DMS114 treated with DMSO at 0.1 percent for 48 hours (cell line): ENCODE measurements around the gene ANXA8.
"Not testable (repeated sequence)": the region's sequence is repeated elsewhere in the genome, so short reads cannot be mapped to it uniquely, and the experiment has no call there.

Source experiments
- DNase-seq: peaks from one replicate; lab custom pipeline; 2025; ENCODE audit not compliant: unreplicated experiment; lab: John Stamatoyannopoulos, UW

ANXA8 gene, protein sequence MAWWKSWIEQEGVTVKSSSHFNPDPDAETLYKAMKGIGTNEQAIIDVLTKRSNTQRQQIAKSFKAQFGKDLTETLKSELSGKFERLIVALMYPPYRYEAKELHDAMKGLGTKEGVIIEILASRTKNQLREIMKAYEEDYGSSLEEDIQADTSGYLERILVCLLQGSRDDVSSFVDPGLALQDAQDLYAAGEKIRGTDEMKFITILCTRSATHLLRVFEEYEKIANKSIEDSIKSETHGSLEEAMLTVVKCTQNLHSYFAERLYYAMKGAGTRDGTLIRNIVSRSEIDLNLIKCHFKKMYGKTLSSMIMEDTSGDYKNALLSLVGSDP

DNA sequence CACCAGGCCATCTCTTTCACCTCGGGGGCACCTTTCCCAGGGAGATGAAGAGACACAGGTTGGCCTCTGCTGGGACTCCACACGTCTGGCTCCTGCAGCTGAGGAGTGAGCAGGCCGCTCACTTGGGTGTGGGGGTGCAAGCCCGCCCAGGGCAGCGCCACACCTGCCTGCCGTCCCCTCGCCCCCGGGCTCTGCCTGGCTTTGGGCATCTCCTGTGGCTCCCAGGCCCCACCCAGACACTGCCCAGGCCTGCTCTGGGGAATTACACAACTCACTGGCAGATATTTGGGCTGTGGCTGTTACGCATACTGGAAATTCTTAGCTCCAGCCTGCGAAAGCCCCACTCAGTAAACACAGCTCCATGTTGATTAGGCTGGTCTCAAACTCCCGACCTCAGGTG is at the start of gene ANXA8:
Gene ANXA8, minus strand, starts transcription at position 193 of the 400 bp plus-strand sequence. Its CDS starts 182 bp downstream, at position 11.
- DNase-seq: not testable (repeated sequence)

DNA sequence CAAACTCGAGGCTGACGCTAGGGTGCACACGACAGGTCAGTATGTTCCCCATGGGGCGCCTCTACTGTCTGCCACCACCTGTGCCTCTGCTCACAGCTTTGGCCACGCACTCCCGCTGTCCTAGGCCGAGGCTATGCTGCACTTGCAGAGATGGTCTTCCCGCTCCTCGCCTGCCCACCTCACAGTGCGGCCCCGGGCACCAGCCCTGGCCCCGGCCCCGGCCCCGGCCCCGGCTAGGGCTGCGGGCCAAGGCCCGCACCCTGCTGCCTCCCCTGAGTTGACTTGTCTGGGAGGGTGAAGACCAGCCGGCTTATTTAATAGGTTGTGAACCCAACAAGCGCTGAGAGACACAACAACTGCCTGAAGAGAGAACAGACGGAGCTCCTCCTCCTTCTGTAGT is 39.6 kb upstream of the ANXA8 start, which contains the start of gene AGAP9:
Gene AGAP9, minus strand, starts transcription at position 164 of the 400 bp plus-strand sequence. Its CDS starts 112 bp downstream, at position 52.
- DNase-seq: not testable (repeated sequence)

DNA sequence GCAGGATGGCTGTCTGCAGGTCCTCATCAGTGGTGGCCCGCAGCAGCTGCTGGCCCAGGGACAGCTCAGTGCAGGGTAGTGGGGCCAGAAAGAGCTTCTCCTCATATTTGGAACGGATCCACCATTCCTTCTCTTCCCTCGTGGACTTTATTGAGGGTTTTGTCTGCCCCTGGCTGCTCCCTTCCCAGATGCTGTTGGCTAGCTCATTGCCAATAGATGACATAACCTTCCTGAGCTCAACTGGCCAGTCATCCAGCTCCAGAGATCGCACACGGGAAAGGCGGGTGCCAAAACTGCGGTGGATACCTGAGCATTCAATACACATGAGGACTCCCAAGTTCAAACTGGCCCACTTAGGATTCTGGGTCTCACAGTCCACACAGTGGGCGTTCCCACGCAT is 18.4 kb upstream of the ANXA8 start:
- DNase-seq: not testable (repeated sequence)

DNA sequence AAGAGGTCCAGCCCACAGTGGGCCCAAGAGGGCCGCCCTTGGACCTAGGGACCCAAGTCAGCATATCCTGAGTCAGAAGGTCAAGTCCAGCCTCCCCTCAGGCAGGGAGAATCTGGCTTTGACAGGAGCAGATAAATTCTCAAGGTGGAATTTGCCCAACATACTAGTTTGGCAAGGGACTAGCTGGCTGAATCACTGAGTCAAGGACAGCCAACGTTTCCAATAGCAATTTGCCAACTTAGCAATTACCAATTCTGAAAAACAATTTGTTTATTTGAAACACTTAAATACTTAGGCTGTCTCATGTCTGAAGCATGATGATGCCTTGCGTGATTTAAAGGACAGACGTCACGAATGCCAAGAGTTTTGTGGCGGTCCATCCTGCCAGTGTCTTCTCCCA is 10.3 kb upstream of the ANXA8 start:
- not testable (repeated sequence) for DNase-seq

DNA sequence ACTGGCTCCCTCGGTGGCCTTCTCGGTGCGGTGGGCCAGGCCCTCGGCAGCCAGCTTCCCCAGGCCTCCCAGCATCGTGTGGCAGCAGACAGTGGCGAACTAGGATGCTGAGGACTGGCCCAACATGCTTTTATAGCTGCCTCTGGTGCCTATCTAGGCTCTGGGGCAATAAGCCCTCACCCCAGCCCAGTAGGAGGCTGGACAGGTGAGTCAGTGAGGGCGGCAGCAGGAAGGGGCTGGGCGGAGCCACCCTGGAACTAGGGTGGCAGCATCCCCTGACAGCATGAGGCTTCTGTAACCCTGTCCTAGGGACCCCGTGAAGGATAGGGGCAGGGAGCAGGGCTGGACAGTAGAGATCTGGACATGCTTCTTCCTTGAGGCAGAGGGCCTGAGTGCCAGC is 7.7 kb upstream of the ANXA8 start, which contains the start of gene FAM25G:
Gene FAM25G, minus strand, starts transcription at position 101 of the 400 bp plus-strand sequence. Its CDS starts 26 bp downstream, at position 75.
- not testable (repeated sequence) for DNase-seq

DNA sequence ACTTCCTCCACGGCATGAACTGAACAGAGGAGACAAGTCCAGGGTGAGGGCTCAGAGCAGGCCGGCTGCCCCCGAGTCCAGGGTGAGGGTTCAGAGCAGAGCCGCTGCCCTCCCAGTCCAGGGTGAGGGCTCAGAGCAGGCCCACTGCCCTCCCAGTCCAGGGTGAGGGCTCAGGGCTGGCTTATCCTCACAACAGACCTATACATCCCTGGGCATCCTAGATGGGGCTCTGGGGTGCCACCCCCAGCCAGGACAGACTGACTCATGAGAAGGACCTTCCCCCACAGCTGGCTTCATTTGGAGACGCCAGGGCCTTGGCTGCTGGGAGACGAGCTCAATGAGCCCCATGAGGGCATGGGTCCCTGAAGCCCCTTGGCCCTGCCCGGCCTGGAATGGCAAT is 5.7 kb upstream of the ANXA8 start:
- not testable (repeated sequence) for DNase-seq

DNA sequence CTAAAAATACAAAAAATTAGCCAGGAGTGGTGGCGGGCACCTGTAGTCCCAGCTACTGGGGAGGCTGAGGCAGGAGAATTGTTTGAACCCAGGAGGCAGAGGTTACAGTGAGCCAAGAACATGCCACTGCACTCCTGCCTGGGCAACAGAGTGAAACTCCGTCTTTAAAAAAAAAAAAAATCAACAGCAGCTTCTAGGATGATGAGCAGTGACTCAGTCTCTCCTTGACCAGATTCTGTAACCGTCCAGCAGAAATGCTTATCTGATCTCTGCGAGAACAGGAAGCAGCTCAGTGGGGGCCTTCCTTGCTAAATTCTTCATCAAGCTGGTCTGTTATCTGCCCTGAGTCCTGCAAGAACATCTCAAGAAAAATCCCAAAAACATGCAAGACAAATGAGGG is 2.0 kb upstream of the ANXA8 start:
- DNase-seq: not testable (repeated sequence)

DNA sequence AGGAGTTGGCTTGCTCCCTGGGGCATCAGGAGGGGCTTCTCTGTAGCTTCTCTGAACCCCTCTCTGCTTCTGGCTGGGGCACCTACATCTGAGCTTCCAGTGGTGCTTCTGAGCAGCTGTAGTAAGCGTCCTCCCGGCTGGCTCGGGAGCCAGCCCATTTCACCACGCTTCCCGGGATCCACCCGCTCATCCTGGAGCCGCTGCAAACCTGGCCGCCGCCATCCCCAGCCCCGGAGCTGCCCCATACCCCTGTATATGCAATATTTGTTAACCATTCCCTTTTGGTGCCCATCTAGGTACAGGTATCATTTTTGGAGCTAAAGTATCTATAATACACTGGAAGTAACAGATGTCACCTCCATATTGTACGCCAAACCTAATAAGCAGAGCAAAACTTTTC is 871 bp upstream of the ANXA8 start:
- DNase-seq: not testable (repeated sequence)

DNA sequence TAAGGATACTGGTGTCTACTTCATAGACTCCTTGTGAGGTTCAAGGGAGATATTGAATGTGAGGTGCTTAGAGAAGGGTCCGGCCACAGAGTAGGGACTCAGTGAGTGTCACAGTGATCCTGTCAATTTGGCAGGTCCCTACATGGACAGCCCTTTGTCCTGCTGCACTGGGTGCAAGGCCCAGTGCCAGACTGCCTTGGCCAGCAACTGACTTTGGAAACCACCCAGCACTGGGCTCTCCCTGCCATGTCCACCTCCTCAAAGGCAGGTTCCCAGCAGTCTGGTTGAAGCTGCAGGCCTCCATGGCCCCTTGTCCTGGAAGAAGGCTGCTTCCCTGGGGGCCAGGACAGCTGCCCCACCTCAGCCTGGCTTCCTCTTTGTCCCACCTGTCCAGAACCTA is 1.5 kb downstream of the ANXA8 start:
- not testable (repeated sequence) for DNase-seq

DNA sequence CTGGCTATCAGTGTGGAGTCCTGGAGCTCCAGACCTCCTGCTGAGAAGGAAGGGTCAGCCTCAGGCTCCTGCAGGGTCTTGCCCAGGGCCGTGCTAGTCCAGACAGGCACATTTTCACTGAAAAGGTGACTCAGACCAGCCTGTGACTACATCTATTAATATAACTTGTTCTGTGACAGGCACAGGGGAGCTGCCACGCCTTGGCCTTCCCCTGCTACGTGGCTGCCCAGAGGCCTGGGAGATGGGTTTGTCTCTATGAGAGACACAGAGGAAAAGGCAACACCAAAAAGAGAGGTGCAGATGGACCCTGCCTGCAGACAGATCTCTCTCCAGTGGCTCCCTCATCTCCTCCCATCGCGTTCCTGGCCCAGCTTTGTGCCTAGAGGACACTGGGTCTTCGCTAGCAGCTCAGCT is 2.1 kb downstream of the ANXA8 start:
- DNase-seq: not testable (repeated sequence)

DNA sequence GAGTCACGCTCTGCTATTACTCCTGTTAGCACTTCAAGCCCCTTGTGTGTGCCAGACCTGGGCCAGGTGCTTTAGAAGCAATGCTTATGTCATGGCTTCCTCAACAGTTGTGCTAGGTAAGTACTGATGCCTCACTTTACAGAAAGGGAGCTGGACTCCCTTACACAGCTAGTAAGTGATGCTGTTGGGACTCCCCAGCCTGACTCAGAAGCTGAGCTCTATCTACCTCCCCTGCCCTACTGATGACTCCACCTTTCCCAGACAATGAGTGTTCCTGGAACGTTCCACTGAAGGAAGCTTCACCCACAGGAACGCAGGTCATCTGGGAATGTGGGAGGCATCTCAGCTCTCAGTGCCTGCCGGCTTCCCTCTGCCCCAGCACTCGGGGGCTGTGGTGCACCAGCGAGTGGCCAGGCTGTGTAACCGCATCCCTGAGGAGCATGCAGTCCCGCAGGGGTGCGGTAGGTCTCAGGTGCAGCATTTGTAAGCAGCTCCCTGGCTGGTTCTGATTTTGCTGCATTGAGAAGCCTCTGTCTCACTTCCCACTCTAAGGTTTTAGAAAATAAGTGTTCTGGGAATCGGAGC is 2.6 kb downstream of the ANXA8 start:
- DNase-seq: not testable (repeated sequence)

DNA sequence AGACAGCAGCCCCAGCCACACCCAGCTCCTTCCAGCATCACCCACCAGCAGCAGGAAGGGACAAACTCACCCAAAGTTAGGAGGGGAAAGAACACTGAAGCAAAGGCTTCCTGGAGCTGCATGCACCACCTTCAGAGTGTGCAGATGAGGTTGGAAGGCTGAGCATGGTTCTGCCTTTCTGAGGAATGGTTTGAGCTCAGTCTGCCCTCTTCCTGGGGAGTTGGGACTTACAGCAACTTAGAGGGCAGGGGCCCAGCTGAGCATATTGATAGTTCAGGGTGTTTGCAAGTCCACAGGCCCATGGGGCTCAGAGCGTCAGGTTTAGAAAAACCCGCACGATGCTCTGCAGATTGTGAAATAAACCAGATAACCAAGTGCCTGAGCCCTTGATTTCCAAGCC is 3.8 kb downstream of the ANXA8 start:
- not testable (repeated sequence) for DNase-seq

DNA sequence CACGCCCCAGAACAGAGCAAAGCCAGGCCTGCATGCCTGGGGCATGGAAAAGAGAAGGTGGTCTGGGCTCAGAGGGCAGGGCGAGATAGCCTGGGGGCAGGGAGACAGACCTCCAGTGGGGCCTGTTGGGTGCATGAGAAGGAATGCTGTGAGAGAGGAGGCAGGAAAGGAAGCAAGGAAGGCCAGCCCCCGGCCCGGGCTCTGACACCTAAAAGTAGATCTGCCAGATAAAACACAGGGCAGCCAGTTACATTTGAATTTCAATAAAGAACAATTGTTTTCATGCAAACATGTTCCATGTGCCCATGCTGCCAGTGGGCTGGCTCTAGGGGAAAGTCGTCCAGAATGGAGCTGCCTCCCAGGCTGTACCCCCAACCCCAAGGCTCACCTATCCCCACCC is 5.8 kb downstream of the ANXA8 start:
- not testable (repeated sequence) for DNase-seq

DNA sequence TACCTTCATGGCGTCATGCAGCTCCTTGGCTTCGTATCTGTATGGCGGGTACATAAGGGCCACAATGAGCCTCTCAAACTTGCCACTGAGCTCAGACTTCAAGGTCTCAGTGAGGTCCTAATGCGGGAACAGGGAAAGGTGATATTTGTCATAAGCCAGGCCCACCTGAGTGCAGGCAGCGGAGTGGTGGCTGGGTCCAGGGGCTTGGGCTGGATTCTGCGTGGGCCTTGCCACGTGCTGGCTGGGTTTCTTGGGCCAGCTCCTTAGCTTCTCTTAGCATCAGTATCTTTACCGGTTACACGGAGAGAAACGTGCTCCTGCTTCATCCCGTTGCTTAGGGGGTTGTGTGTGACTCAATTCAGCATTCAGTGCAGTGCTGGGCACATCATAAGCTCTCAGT is 6.8 kb downstream of the ANXA8 start:
- not testable (repeated sequence) for DNase-seq

DNA sequence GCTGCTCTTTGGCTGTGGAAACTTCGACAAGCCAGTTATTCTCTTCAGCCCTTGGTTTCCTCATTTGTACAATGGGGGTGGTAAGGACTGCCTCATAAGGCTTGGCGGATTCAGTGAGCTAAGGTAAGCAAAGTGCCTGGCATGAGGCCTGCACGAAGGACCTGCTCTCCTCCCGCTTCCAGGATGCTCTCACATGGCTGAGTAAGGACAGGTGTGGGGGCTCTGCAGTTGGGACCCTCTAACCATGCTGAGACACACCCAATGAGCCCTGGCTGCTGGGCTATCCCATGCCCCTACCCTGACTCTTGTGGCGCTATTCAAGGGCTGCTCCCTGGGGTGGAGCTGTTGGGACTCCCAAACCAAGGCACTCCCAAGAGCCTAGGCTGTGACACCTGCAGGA is 8.8 kb downstream of the ANXA8 start:
- DNase-seq: not testable (repeated sequence)

DNA sequence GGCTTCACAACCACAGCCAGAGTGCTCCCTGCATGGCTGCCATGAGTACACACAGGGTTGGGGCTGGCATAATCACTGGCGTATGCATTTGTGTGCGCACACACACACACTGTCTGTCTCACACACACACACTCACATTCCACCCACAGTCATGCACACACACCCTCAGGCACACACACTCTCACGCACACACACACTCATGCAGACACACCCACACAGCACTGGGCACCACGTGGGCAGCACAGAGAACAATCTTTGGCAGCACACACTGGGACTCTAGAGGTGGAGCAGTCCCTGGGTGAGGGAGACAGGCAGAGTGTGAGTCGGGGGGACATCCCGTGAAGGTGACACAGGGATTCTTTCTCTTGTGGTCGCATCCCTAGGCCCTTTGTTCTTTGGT is 10.4 kb downstream of the ANXA8 start:
- not testable (repeated sequence) for DNase-seq

DNA sequence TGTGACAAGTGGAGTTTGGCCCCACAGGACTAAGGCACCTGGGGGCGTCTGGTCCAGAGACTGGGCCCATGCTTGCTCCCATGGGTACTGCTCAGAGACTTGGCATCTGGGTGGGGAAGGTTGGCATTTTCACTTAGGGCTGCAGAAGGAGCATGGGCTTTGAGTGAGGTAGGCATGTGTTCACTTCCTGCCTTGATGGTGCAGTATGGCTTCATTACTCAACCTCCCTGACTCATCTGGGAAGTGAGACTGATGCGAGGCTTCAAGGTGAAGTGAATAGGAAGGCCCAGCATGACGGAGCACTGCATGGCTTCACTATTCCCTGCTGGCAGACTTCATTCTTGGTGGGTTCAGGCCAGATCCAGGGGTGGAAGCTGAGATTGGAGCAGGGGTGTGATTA is 11.3 kb downstream of the ANXA8 start:
- DNase-seq: not testable (repeated sequence)

DNA sequence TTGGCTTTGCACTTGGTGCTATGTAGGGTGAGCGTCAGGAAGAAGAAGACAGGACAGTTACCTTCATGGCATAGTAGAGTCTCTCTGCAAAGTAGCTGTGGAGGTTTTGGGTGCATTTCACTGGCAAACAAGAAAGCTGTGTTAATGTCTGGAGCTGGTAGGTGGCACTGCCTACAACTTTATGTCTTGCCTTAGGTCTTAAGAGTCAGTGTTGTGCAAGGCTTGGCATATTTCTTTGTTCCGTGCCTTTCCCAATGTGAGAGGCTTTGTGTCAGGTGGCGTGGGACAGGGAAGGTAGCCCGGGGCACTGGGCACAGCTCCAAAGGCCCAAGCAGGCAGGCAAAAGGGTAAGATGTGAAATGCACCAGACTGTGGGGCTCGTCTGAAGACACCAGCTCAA is 11.8 kb downstream of the ANXA8 start:
- not testable (repeated sequence) for DNase-seq

DNA sequence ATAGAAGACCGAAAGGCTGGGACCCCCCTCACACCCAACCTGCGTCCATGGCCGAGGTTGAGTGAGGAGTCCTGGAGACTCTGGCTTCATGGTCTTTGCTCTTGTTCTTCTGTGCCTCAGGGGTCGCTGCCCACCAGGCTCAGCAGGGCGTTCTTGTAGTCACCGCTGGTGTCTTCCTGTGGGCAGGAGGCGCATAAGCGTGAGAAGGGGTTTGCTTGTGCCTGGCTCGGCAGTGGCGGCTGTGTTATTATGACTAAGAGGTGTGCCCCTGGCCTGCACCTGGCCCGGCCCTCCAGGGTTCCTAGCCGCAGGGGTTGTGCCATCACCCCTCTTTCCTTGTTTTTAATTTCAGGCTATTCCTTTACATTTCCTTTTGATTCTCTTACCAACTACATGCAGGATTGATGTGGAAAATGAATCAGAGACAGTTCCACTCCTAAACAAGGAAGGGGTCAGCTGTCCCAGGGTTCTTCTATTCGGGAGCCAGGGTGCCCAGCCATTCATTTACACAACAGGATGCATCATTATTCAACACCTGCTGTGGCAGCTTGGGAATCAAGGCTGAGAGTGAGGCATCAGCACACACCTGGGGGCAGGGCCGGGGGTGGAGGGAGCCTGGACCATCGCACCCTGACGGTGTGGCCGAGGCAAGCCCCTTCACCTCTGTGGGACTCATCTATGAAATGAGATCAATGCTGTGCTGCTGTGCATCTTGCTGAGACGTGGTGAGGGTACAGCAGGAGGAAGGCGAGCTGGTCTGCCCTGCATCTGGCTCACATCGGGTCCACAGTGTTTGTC is 15.0 kb downstream of the ANXA8 start:
- not testable (repeated sequence) for DNase-seq

DNA sequence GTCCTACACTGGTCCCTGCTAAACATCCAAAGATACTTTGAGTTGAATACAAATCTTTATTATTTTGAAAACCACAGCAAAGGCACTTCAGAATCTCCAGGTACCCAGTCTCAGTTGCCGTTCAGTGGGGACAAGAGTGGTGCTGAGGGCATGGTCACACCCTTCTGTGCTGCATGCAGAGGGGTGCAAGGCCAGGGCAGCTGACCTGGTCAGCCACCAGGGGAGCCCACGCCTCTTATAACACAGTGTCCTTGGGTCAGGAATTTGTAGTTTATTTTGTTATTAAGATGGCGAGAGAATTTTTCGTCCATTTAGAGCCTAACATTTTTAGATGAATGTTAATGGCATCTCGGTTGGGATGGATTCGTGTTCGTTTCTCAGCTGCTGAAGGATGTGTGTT is 16.0 kb downstream of the ANXA8 start:
- DNase-seq: not testable (repeated sequence)

DNA sequence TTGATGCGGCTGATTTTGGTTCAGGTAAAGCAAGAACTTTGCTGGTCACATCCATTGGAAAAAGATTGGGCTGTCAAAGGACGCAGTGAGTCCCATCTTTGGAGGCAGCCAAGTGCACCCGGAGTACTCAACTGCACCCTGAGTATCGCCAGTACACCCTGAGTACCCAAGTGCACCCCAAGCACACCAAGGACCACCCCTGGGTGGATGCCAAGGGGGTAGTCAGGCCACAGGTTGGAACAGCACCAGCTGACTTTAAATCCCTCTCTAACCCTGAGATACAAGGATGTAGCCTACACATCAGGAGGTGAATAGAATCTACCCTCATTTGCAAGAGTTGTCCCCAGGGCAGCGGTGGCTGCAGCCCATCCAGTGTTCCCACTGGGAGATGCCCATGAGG is 16.5 kb downstream of the ANXA8 start:
- DNase-seq: not testable (repeated sequence)
